Measurements from ENCODE around the gene CABLES1. TPM values are rescaled to one million over a fixed set of nuclear protein-coding genes. Genes with fewer than 3 reads are reported as not detected.
A peak's percentile ranks its signal among the peaks of the same experiment; 100 is the strongest.
"Not testable (repeated sequence)": the region's sequence is repeated elsewhere in the genome, so short reads cannot be mapped to it uniquely, and the experiment has no call there.

CABLES1 gene, protein sequence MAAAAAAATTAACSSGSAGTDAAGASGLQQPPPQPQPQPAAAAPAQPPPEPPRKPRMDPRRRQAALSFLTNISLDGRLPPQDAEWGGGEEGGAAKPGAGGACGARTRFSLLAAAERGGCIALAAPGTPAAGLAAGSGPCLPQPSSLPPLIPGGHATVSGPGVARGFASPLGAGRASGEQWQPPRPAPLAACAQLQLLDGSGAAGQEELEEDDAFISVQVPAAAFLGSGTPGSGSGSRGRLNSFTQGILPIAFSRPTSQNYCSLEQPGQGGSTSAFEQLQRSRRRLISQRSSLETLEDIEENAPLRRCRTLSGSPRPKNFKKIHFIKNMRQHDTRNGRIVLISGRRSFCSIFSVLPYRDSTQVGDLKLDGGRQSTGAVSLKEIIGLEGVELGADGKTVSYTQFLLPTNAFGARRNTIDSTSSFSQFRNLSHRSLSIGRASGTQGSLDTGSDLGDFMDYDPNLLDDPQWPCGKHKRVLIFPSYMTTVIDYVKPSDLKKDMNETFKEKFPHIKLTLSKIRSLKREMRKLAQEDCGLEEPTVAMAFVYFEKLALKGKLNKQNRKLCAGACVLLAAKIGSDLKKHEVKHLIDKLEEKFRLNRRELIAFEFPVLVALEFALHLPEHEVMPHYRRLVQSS
- total RNA-seq = 1 to 10 TPM; 3.7 to 3.8 TPM

DNA sequence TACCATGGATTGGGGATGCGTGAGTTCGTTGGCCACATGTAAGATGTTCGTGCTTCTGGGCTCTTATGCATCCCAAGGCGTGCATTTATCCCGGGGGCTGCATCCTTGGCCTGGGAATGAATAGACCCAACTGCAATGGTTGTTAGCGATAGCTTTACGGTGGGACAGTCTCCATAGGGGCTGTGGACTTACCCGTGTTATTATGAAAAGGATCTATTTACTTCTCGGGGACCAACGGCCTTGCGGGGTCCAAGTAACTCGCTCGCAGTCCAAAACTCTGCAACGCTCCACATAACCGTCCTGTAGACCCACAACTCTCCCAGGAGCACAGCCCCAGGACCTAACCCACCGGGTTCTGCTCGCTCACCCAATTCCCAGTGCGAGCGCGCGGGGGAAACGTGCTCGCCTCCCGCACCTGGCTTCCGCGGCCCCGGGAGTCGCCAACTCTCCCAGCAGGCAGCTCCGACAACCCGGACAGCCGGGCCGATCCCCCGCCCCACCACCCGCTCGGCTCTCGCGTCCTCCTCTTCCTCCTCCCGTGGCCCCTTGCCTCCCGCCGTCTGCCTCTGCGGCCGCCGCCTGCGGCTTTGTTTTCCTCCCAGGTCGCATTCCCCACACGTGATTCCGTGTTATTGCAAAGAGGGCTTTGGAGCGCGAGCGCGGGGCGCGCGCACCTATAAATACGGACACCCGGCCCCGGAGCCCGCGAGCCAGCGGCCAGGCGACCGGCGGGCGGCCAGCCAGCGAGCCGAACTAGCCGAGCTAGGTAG, at the start of gene CABLES1:
TSS of gene CABLES1 (plus strand) at position 706 of the 770 bp plus-strand sequence. CDS start 278 bp downstream, outside the sequence.
- Mint-ChIP-seq H3K9me3 (ENCODE audit: low read depth) (no peaks in the 10 kb centered on the region), H3K36me3 (ENCODE audit: low read depth) (no peaks in the 10 kb centered on the region), H3K4me3 (peak within 1 kb of the TSS; percentile 71), H3K4me1 (peaks cover 12% of the 10 kb centered on the region), H3K27me3 (peaks cover 26% of the 10 kb centered on the region), H3K27ac (peak within 1 kb of the TSS; percentile 55)
- ATAC-seq = peak; percentile 4
- intact Hi-C loops (cut with DNase I, micrococcal nuclease) = loop anchor here (2.0 to 10.0 kb wide), 6 partner anchors 96 to 452 kb away; partner anchors contain the start of genes NPC1 (in 1 of the 2) and RBBP8 (in 1 of the 2)
- no peak for DNase-seq
- CTCF ChIA-PET = interaction anchor here (1.0 to 1.1 kb wide), 2 partner anchors 97 to 225 kb away, joined by 3 to 4 read pairs; no protein-coding TSS in a partner anchor
- POLR2A ChIA-PET = no interaction called here

DNA sequence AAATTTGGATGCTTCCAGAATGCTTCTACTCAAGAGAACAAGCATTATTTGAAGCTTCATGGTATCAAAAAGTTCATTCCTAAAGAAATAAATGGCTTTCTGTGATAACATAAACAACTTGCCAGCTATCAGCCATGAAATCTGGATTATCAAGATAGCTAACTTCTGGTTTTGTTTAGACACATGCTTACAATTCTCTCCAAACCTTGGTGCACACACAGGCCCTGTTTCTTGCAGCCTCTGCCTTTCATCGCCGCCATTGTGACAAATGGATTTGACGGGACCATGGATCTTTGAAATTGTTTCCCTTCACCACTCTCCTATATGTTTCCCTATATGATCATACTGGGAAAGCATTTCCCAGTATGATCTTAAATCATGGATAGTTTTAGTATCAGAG, 47.9 kb upstream of the CABLES1 start:
- peaks cover 4% of the 10 kb centered on the region for H3K4me1 Mint-ChIP-seq
- ChIA-PET POLR2A (interaction anchor here (0.6 kb wide), 1 partner anchor 530 kb away, joined by 3 read pairs; no protein-coding TSS in a partner anchor), CTCF (interaction anchor here (0.6 kb wide), 1 partner anchor 1328 kb away, joined by 4 read pairs; no protein-coding TSS in a partner anchor)
- DNase-seq (no peak), ATAC-seq (no peak)
- H3K27ac Mint-ChIP-seq = no peak overlapping the region
- no peaks in the 10 kb centered on the region for H3K36me3 Mint-ChIP-seq (ENCODE audit: low read depth)
- intact Hi-C loops (cut with DNase I, micrococcal nuclease) = no loop called here
- H3K27me3 Mint-ChIP-seq = no peaks in the 10 kb centered on the region
- no peaks in the 10 kb centered on the region for H3K9me3 Mint-ChIP-seq (ENCODE audit: low read depth)
- H3K4me3 Mint-ChIP-seq = no peak overlapping the region

DNA sequence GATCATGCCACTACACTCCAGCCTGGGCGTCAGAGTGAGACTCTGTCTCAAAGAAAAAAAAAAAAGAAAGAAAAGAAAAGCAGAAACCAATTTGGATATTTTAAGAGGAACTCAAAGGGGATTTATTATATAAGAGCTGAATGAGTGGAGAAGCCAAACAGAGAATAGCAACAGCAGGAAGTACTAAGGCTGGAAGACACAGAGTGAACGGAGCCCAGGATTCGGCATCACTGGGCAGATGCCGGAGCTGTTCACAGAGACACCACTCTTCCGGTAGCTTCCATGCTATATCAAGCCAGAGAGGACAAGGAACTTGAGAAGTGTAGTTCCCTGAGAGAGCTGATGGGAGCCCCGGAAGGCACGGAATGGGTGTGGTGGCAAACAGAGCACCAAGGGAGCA, 47.0 kb upstream of the CABLES1 start:
- intact Hi-C loops (cut with DNase I, micrococcal nuclease) = no loop called here
- ATAC-seq = no peak
- DNase-seq = no peak
- CTCF ChIA-PET = no interaction called here
- Mint-ChIP-seq H3K36me3 (ENCODE audit: low read depth) (no peaks in the 10 kb centered on the region), H3K4me1 (peaks cover 4% of the 10 kb centered on the region), H3K4me3 (no peak overlapping the region), H3K9me3 (ENCODE audit: low read depth) (no peaks in the 10 kb centered on the region), H3K27me3 (no peaks in the 10 kb centered on the region), H3K27ac (no peak overlapping the region)
- POLR2A ChIA-PET = no interaction called here

DNA sequence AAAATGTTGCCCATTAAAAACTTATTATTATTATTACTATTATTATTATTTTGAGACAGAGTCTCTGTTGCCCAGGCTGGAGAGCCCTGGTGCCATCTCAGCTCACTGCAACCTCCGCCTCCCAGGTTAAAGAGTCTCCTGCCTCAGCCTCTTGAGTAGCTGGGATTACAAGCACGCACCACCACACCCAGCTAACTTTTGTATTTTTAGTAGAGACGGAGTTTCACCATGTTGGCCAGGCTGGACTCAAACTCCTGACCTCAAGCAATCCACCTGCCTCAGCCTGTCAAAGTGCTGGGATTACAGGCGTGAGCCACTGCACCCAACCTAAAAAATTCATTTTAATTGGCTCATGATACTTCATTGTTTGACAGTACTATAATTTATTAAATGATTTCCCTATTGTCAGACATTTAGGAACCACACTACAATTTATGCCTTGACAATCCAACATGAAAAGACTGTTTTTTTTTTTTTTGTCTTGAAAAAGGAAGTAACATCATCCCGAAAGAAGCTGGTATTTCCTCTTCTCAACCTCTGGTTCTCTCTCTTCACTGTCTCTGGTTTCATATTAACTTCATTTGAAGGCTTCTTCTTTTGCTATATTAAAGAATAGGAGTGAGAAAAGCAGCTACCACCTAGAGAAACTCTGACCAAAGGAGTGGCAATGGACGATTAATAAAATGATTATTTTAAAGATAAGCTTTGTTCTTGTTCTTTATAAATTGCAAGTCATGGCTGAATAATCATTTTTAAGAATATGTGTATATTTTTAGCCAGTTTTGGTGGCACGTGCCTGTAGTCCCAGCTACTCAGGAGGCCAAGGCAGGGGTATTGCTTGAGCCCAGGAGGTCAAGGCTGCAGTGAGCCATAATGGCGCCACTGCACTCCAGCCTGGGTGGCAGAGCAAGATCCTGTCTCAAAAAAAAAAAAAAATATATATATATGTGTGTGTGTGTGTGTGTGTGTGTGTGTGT, 44.0 kb upstream of the CABLES1 start:
- H3K27me3 Mint-ChIP-seq; H3K4me3 Mint-ChIP-seq; ATAC-seq; CTCF ChIA-PET; H3K9me3 Mint-ChIP-seq (ENCODE audit: low read depth); POLR2A ChIA-PET; H3K27ac Mint-ChIP-seq; DNase-seq; H3K36me3 Mint-ChIP-seq (ENCODE audit: low read depth); H3K4me1 Mint-ChIP-seq; intact Hi-C loops (cut with DNase I, micrococcal nuclease): not testable (repeated sequence)

DNA sequence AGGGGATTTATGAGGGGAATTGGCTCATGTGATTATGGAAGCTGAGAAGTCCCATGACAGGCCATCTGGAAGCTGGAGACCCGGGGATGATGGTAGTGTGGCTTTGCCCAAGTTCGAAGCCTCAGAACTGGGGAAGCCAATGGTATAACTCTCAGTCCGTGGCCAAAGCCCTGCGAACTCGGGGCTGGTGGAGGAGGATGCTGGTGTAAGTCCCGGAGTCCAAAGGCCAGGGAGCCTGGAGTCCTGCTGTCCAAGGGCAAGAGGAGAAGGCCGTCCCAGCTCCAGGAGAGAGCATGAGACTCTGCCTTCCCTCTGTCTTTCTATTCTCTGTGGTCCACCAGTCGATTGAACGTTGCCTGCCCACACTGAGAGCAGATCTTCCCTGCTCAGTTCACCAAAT, 43.2 kb upstream of the CABLES1 start:
- Mint-ChIP-seq H3K4me3 (no peak overlapping the region), H3K9me3 (ENCODE audit: low read depth) (no peaks in the 10 kb centered on the region), H3K27me3 (no peaks in the 10 kb centered on the region), H3K4me1 (peaks cover 4% of the 10 kb centered on the region), H3K27ac (no peak overlapping the region), H3K36me3 (ENCODE audit: low read depth) (no peaks in the 10 kb centered on the region)
- POLR2A ChIA-PET = no interaction called here
- ATAC-seq = no peak
- CTCF ChIA-PET = interaction anchor here (0.6 kb wide), 1 partner anchor 15 kb away, joined by 3 read pairs; no protein-coding TSS in a partner anchor
- intact Hi-C loops (cut with DNase I, micrococcal nuclease) = no loop called here
- DNase-seq = no peak

DNA sequence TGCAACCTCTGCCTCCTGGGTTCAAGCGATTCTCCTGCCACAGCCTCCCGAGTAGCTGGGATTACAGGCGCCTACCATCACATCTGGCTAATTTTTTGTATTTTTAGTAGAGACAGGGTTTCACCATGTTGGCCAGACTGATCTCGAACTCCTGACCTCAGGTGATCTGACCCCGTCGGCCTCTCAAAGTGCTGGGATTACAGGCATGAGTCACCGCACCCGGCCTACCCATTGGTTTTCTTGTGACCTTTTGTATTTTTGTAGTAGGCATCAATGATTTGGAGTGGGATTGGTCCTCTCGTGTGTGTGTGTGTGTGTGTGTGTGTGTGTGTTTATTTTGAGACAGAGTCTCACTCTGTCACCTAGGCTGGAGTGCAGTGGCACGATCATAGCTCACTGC, 42.2 kb upstream of the CABLES1 start:
- DNase-seq; H3K4me1 Mint-ChIP-seq; ATAC-seq; H3K27me3 Mint-ChIP-seq; H3K27ac Mint-ChIP-seq; H3K36me3 Mint-ChIP-seq (ENCODE audit: low read depth); intact Hi-C loops (cut with DNase I, micrococcal nuclease); H3K9me3 Mint-ChIP-seq (ENCODE audit: low read depth); POLR2A ChIA-PET; CTCF ChIA-PET; H3K4me3 Mint-ChIP-seq: not testable (repeated sequence)

DNA sequence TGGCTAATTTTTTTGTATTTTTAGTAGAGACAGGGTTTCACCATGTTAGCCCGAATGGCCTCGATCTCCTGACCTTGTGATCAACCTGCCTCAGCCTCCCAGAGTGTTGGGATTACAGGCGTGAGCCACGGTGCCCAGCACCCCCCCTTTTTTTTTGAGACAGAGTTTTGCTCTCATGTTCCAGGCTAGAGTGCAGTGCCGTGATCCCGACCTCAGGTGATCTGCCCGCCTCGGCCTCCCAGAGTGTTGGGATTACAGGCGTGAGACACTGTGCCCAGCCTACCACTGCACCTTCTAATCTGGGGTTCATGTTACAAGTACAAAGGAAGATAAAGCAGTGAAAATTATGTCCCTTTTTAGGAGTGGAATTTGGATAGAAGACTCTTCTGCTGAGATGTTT, 41.5 kb upstream of the CABLES1 start:
- H3K4me1 Mint-ChIP-seq = peaks cover 4% of the 10 kb centered on the region
- H3K27ac Mint-ChIP-seq = no peak overlapping the region
- DNase-seq = no peak
- no peak overlapping the region for H3K4me3 Mint-ChIP-seq
- POLR2A ChIA-PET = no interaction called here
- no peaks in the 10 kb centered on the region for H3K36me3 Mint-ChIP-seq (ENCODE audit: low read depth)
- intact Hi-C loops (cut with DNase I, micrococcal nuclease) = no loop called here
- CTCF ChIA-PET = no interaction called here
- no peaks in the 10 kb centered on the region for H3K9me3 Mint-ChIP-seq (ENCODE audit: low read depth)
- no peak for ATAC-seq
- H3K27me3 Mint-ChIP-seq = no peaks in the 10 kb centered on the region

DNA sequence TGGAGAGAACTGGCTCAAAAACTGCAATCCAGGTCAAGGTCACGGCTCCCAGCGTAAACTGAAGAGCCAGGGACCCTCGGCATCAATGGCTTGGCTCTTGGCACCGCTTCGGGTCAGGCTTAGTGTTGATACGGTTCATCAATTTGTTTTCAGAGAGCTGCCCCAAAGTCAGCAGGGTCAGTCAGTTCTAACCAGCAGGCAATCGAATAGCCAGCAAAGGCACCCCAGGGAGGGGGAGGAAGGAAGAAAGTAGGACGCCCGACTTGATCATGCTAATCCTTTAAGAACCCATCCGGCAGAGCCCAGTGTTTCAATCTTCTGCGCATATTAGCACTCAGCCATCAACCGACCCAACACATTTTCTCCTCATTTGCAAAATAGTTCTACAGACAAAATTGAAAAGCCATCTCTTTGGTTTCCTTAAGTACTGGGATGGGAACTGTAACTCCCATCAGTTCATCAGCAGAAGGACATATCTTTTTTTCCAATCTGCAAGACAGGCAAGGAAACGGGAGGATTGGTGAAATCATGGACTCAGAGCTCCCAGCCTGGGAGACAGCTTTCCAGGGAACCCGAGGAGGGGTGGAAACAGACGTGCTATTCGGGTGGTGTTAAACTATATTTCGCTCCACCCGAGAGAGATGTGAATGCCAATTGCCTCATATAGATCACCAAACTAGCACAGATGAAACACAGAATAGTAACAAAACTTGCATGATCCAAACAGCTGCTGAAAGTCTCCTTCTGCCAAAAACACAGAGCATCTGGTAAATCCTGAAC, 40.7 kb upstream of the CABLES1 start:
- ChIA-PET POLR2A (no interaction called here), CTCF (no interaction called here)
- no peaks in the 10 kb centered on the region for H3K27me3 Mint-ChIP-seq
- H3K4me3 Mint-ChIP-seq = no peak overlapping the region
- no peak for ATAC-seq
- peaks cover 4% of the 10 kb centered on the region for H3K4me1 Mint-ChIP-seq
- intact Hi-C loops (cut with DNase I, micrococcal nuclease) = no loop called here
- no peak for DNase-seq
- no peaks in the 10 kb centered on the region for H3K36me3 Mint-ChIP-seq (ENCODE audit: low read depth)
- no peaks in the 10 kb centered on the region for H3K9me3 Mint-ChIP-seq (ENCODE audit: low read depth)
- no peak overlapping the region for H3K27ac Mint-ChIP-seq

DNA sequence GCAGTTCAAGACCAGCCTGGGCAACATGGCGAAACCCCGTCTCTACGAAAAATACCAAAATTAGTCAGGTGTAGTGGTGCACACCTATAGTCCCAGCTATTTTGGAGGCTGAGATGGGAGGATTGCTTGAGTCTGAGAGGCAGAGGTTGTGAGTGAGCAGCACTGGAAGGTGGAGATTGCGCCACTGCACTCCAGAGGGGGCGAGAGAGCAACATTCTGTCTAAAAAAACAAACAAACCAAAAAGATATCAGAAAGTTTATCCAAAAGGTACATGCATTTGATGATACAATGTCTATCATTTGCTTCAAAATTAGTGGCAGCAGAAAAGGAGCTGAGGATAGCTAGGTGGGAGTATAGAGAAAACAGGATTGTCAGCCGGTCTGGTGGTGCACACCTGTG, 39.8 kb upstream of the CABLES1 start:
- ChIA-PET CTCF (no interaction called here), POLR2A (no interaction called here)
- Mint-ChIP-seq H3K9me3 (ENCODE audit: low read depth) (no peaks in the 10 kb centered on the region), H3K27ac (no peak overlapping the region), H3K27me3 (no peaks in the 10 kb centered on the region), H3K36me3 (ENCODE audit: low read depth) (no peaks in the 10 kb centered on the region), H3K4me1 (peaks cover 4% of the 10 kb centered on the region), H3K4me3 (no peak overlapping the region)
- intact Hi-C loops (cut with DNase I, micrococcal nuclease) = no loop called here
- no peak for DNase-seq
- ATAC-seq = no peak

DNA sequence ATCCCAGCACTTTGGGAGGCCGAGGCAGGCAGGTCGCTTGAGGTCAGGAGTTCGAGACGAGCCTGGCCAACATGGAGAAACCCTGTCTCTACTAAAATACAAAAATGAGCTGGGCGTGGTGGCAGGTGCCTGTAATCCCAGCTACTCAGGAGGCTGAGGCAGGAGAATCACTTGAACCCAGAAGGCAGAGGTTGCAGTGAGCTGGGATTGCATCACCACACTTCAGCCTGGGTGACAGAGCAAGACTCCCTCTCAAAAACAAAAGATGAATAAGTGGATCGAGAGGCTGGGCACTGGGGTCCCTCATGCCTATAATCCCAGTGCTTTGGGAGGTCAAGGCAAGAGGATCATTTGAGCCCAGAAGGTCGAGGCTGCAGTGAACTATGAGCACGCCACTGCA, 38.3 kb upstream of the CABLES1 start:
- POLR2A ChIA-PET; H3K36me3 Mint-ChIP-seq (ENCODE audit: low read depth): not testable (repeated sequence)

More for the DNA sequence above, 38.3 kb upstream of the CABLES1 start:
- H3K9me3 Mint-ChIP-seq (ENCODE audit: low read depth); H3K27ac Mint-ChIP-seq; CTCF ChIA-PET; ATAC-seq; H3K4me3 Mint-ChIP-seq; intact Hi-C loops (cut with DNase I, micrococcal nuclease); H3K27me3 Mint-ChIP-seq; DNase-seq; H3K4me1 Mint-ChIP-seq: not testable (repeated sequence)
